NCI-H2196 treated with DMSO at 0.1 percent for 48 hours (cell line): ENCODE data around the gene ADIRF.
"Not testable (repeated sequence)": the region's sequence is repeated elsewhere in the genome, so short reads cannot be mapped to it uniquely, and the experiment has no call there.

ENCODE experiments used
- DNase-seq: peaks from one replicate; lab custom pipeline; 2025; ENCODE audit not compliant: unreplicated experiment; lab: John Stamatoyannopoulos, UW

The ADIRF gene

DNA sequence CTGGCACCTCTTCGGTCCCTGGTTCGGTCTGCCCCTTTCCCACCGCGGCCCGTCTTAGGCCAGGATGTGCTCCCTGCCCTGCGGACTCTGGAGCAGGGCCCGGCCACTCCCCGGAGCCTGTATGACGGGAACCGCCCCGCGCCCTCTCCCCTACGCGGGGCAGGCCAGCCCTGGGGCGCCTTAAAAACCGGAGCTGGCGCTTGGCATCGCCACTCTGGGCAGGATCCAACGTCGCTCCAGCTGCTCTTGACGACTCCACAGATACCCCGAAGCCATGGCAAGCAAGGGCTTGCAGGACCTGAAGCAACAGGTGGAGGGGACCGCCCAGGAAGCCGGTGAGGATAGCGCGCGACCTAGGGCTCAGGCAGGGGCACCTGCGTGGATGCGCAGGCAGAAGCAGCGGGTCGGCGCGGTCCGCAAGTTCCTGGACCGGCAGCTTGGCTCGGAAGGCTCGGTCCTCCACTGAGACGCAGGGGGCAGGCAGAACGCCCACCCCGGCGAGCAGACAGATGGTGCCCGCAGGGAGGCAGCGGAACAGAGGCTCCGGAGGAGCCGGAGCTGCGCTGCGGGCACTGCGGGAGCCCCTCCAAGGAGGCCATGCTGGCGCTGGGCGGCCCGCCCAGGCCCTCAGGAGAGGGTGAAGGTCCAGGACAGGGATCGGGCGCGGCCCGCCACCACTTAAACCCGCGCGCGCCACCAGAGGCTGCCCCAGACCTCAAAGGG is at the start of gene ADIRF:
Gene ADIRF (plus strand): TSS at position 212 of the 723 bp plus-strand sequence. CDS start 63 bp downstream, at position 275.
- DNase-seq: no peak

DNA sequence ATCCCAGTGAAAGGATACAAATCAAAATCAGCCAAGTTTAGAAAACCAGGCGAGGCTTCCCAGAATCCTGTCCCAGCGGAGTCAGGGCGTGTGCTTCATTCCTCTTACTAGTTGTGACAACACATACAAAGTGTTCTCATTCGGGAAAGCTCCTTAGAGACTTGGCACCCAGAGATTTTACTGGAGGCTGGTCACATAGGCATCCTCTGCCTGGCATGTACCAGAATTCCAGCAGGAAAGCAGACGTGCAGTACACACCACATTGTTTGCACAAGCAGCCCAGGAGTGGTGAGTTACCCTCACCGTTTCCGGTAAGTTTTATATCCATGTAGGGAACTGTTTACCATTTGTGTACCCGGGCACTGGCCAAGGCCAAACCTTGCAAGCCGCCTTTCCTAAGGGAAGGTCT is 45.7 kb upstream of the ADIRF start:
- DNase-seq: no peak

DNA sequence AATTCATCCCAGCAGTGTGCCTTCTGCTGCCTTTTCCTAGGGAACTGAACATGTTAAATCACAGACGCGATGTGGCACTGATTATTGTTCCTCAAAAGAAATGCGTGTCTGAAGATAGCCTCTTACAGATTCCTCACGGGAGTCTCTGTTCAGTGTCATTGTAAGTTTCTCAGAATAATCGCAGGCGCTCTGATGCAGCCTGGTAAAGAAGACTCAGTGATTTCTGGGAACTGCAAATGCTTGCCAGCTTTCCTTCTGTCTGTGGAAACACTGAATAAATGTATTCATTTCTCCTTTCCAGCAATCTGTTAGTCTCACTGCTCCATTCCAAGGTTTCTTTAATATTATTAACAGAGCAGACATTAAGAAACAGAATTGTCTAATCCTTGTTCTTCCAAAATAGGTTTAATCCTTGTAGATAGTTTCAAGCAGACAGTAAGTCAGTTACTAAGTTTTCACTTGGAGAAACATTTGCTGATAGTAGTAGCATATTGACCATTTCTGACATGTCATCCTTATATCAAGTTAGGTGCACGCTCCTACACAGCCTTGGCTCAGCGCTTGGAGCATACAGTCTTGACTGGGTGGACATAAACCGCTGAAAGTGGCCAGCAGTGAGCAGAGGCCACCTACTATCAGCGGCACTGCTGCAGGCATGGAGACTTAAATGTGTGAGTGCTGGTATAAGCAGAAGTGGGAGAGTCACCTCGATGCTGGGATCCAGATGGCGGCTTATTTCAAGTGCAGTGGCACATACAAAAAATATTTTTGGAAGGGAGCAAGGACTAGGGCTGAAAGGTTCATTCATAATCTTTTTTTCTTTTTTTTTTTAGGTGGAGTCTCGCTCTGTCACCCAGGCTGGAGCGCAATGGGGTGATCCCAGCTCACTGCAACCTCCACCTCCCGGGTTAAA is 38.6 kb upstream of the ADIRF start:
- no peak for DNase-seq

DNA sequence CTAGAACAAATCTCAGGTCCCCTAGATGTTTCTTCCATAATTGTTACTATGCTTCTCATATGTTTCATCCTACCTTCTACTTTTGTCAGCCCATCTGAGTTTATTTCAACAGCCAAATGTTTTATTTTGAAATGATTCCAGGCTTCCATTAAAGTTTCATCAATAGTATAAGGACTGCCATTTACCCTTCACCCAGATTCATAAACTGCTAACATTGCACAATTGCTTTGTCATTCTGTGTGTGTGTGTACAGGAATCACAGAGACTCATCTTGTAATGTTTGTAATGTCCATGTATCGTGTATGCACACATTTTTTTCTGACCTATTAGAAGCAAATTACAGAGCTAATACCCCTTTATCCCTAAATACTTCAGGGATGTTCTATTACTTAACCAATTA is 36.4 kb upstream of the ADIRF start:
- no peak for DNase-seq

DNA sequence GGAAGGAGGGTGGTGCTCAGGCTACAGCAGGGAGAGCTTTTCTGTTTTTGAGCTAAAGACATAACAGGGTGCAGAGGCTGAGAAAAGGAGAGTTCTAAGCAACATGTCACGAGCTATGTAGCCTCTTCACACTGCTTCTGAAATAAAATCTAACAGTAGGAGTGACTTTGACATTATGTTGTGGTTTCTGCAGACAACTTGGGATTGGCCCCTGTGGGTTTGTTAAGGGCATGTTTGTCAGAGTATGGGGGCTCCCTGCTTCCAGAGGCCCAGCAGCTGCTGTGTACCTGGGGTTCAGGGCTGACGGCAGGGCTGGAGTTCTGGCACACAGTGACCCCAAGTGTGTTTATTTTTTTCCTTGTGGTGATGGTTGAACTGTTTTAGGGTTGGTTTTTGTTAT is 35.6 kb upstream of the ADIRF start:
- no peak for DNase-seq

DNA sequence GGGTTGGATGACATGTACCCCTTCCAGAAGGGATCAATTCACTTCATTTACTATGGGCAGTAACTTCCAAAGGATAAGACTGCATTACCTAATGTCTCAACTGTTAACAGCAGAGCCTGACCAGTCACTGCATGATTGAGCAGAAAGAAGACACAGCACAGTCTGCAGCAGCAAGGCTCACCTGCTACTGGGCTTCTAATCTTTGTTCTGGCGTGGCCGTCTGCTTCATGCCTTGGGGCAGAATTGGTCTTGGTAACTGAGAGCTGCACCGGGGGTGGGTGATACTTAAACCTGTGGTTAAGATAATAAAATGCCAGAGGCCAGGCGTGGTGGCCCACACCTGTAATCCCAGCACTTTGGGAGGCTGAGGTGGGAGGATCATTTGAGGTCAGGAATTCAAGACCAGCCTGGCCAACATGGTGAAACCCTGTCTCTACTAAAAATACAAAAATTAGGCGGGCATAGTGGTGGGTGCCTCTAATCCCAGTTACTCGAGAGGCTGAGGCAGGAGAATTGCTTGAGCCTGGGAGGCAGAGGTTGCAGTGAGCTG is 34.0 kb upstream of the ADIRF start:
- DNase-seq: not testable (repeated sequence)

DNA sequence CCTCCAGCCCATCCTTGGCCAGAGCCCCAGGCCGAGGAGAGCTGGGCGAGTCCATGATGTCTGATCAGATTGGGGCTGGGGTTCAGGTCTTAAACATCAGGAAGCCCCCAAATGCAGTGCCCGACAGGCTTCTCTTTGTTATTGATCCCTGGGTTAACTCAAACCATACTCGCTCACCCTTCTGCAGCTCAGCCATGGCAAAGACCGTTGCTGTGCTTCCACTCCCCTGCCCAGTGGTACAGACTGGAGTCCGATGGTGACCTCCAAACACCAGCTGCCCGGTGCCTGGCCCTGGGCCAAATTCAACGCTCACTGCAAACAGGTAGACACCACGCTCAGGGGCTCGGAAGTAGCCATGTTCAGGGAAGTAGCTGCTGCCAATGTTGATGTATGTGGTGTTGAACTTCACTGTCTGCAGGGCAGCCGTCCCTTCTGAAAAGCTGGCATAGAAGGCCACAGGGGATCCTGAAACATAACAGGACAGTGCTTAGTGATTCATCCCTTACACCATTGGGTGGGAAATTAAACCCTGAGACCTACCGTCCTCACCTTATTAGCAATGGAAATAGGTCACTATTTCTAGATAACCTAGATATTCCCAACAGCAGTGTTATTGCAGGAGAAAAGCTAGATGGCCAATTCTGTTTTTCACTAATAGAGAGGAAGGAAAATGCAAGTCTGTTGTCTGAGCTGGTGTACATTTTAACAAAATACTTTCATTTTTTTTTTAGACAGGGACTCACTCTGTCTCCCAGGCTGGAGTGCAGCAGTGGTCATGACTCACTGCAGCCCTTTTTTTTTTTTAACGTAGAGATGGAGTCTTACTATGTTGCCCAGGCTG is 31.4 kb upstream of the ADIRF start:
- DNase-seq: no peak

GRCh38 chr10:86937502-86938154 is 30.7 kb upstream of the ADIRF start:
- DNase-seq: no peak

GRCh38 chr10:86938260-86938659 is 30.0 kb upstream of the ADIRF start:
- DNase-seq: no peak

DNA sequence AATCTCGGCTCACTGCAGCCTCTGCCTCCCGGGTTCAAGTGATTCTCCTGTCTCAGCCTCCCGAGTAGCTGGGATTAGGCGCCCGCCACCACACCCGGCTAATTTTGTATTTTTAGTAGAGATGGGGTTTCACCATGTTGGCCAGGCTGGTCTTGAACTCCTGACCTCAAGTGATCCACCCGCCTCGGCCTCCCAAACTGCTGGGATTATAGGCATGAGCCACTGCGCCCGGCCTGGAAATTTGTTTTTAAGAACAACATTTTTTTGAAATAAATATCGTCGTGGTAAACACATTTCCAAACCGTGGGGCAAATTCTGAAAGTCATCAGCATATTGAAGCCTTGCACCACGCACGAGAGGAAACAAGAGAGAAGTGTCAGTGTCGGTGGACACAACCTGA is 28.2 kb upstream of the ADIRF start:
- not testable (repeated sequence) for DNase-seq

DNA sequence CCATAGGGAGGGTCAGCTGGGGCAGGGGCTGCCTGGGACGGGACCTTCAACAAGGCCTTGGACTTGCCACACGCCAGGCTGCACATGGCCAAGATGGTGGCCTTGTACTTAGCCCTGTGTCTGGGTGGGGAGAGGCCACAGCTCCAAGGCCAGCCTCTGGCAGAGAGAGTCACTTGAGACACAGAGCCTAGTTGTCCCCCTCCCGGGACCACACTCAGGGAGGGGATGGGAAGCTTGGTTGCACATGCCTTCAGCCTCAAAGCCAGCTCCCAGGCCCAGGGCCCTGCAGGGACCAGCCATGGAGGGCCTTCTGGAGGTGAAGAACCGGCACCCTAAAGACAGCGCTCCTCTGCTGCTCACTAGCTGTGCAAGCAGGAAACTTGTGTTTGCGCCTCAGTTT is 27.6 kb upstream of the ADIRF start:
- DNase-seq: no peak

DNA sequence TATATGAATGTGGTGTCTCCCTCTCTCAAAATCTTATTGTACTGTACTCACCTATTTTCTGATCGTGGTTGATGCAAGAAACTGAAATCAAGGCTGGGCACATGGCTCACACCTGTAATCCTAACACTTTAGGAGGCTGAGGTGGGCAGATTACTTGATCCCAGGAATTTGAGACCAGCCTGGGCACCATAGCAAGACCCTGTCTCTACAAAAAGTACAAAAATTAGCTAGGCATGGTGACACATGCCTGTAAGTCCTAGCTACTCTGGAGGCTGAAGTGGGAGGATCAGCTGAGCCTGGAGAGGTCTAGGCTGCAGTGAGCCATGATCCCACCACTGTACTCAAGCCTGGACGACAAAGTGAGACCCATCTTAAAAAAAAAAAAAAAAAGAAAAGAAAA is 26.9 kb upstream of the ADIRF start:
- DNase-seq: no peak

DNA sequence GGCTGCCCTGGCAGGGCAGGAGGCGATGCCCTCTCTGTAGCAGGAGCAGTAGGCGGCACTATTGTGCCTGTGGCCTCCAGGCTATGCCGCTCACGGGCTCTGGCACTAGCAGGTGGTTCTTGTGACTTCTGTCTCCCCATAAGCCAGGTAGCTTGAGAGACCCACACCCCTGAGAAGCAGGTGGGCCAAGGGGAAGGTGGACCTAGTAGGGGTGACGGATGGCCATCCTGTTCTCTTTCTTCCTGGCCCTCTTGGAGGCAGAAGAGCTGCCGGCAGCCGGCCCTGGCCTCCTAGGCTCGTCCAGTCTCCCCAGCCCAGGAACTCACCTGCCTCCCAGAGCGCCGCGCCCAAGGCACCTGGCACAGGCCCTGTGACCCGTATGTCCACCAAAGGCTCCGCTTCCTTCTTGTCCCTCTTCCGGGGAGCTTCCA is 26.3 kb upstream of the ADIRF start:
- no peak for DNase-seq

- DNase-seq: no peak
Measured at GRCh38 chr10:86942441-86943315, 25.6 kb upstream of the ADIRF start.

DNA sequence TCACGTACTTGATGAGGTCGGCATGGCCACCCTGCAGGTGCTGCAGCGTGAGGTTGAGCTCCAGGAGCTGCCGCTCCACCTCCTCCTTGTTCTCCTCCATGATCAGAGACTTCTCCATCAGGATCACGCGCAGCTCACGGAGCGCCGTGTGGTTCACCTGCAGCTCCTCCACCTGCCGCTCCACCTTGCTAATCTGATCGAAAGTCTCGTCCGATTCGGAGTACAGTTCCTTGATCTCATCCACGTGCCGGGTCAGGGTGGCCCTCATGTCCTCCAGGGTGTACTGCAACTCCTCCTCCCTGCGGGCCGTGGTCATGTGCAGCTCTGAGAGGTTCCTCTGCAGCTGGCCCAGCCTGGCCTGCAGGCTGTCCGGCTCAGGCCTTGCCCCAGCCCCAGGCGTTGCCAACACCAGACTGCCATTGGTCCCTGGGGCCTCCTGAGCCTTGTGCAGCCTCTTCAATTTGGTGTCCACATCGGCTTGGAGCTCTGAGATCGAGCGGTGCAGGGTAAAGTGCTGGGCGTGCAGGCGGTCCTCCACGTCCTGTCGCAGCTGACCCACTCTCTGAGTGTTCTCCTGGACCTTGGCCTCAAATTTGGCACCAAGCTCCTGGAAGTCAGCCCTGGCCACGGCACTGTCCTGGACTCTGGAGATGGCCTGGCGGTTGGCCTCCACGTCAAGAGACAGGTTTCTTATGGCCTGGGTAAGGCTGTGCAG is 24.8 kb upstream of the ADIRF start:
- DNase-seq: no peak

GRCh38 chr10:86944031-86944419 is 24.3 kb upstream of the ADIRF start:
- no peak for DNase-seq

DNA sequence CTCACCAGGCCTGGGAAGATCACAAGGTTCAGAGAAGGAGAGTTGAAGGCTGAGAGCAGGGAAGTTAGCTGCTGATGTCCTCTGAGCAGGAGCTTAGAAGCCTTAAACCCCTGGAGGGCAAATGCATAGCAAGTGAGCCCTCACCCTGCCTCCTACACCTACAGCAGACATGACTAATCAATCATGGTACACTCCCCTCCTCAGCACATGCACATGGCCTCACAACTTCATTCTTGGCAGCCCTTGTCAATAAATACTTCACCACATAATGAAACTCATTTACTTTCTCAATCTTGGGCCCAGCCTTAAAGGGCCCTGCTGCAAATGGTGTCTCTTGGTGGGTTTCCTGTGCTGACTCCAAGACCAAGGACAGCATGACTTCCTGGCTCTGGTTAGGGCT is 23.8 kb upstream of the ADIRF start:
- no peak for DNase-seq

- DNase-seq: no peak
Measured at GRCh38 chr10:86944907-86945306, 23.4 kb upstream of the ADIRF start.
